HG03175 (cell line): ENCODE measurements around the gene CEP120.
"Not testable (repeated sequence)": the region's sequence is repeated elsewhere in the genome, so short reads cannot be mapped to it uniquely, and the experiment has no call there.

ENCODE experiments used
- ATAC-seq: cut with Tn5 transposase; IDR thresholded peaks from one replicate; pipeline ENCODE4 v1.9.1; 2021; ENCODE audit warnings: mild to moderate bottlenecking, moderate library complexity; ENCODE audit not compliant: unreplicated experiment

Gene CEP120

GRCh38 chr5:123439709-123440108, 16.5 kb upstream of the CEP120 start:
- no peak for ATAC-seq

- no peak for ATAC-seq
Measured at GRCh38 chr5:123438902-123439301, 15.7 kb upstream of the CEP120 start.

GRCh38 chr5:123438244-123438643, 15.0 kb upstream of the CEP120 start:
- no peak for ATAC-seq

- no peak for ATAC-seq
Measured at GRCh38 chr5:123436201-123436600, 13.0 kb upstream of the CEP120 start.

- no peak for ATAC-seq
Measured at GRCh38 chr5:123434796-123435195, 11.6 kb upstream of the CEP120 start.

- ATAC-seq = no peak
Measured at GRCh38 chr5:123433596-123433995, 10.4 kb upstream of the CEP120 start.

- ATAC-seq = not testable (repeated sequence)
Measured at GRCh38 chr5:123430441-123430840, 7.2 kb upstream of the CEP120 start.

GRCh38 chr5:123429993-123430392, 6.8 kb upstream of the CEP120 start:
- no peak for ATAC-seq

GRCh38 chr5:123429221-123429954, 6.2 kb upstream of the CEP120 start:
- ATAC-seq = no peak

GRCh38 chr5:123428521-123429220, 5.5 kb upstream of the CEP120 start:
- no peak for ATAC-seq

GRCh38 chr5:123427281-123427680, 4.1 kb upstream of the CEP120 start:
- no peak for ATAC-seq

GRCh38 chr5:123425431-123425830, 2.2 kb upstream of the CEP120 start:
- no peak for ATAC-seq

GRCh38 chr5:123422433-123423277, 548 bp downstream of the CEP120 start:
- ATAC-seq = peak; percentile 15

GRCh38 chr5:123421773-123422172, 1.4 kb downstream of the CEP120 start:
- ATAC-seq = no peak

- no peak for ATAC-seq
Measured at GRCh38 chr5:123414974-123415373, 8.2 kb downstream of the CEP120 start.

GRCh38 chr5:123412206-123412605, 11.0 kb downstream of the CEP120 start:
- no peak for ATAC-seq

GRCh38 chr5:123401999-123402398, 21.2 kb downstream of the CEP120 start:
- ATAC-seq = not testable (repeated sequence)

GRCh38 chr5:123401320-123401719, 21.9 kb downstream of the CEP120 start:
- ATAC-seq = no peak

GRCh38 chr5:123400870-123401291, 22.3 kb downstream of the CEP120 start:
- not testable (repeated sequence) for ATAC-seq

GRCh38 chr5:123398058-123398733, 25.0 kb downstream of the CEP120 start:
- ATAC-seq = no peak

- no peak for ATAC-seq
Measured at GRCh38 chr5:123397538-123397937, 25.7 kb downstream of the CEP120 start.
